GM04504 (cell line): ENCODE data around the gene RANBP9.

ENCODE experiments used
- DNase-seq: peaks from one replicate; pipeline ENCODE4 v3.0.0-alpha.2; 2012; ENCODE audit warnings: low read depth

The RANBP9 gene

GRCh38 chr6:13710552-13711323 is 897 bp downstream of the RANBP9 start:
- DNase-seq: no peak

GRCh38 chr6:13709689-13710551 is 1.7 kb downstream of the RANBP9 start:
- no peak for DNase-seq

- DNase-seq: no peak
These were observed 2.9 kb downstream of the RANBP9 start for GRCh38 chr6:13708736-13709135.

- DNase-seq: no peak
These were observed 8.1 kb downstream of the RANBP9 start for GRCh38 chr6:13703496-13703895.

- no peak for DNase-seq
These were observed 8.8 kb downstream of the RANBP9 start for GRCh38 chr6:13702809-13703302.

- no peak for DNase-seq
These were observed 11.4 kb downstream of the RANBP9 start for GRCh38 chr6:13700232-13700631.

GRCh38 chr6:13698715-13699114 is 12.9 kb downstream of the RANBP9 start:
- no peak for DNase-seq

GRCh38 chr6:13697857-13698256 is 13.8 kb downstream of the RANBP9 start:
- no peak for DNase-seq

GRCh38 chr6:13696226-13696625 is 15.4 kb downstream of the RANBP9 start:
- DNase-seq: peak; percentile 57

GRCh38 chr6:13695252-13695651 is 16.4 kb downstream of the RANBP9 start:
- DNase-seq: no peak

GRCh38 chr6:13694562-13694961 is 17.1 kb downstream of the RANBP9 start:
- no peak for DNase-seq

- DNase-seq: no peak
These were observed 22.0 kb downstream of the RANBP9 start for GRCh38 chr6:13689511-13690256.

GRCh38 chr6:13688692-13689196 is 22.9 kb downstream of the RANBP9 start:
- DNase-seq: no peak

- no peak for DNase-seq
These were observed 23.7 kb downstream of the RANBP9 start for GRCh38 chr6:13687917-13688351.

GRCh38 chr6:13684855-13685254 is 26.8 kb downstream of the RANBP9 start:
- DNase-seq: no peak

GRCh38 chr6:13683038-13683437 is 28.6 kb downstream of the RANBP9 start:
- DNase-seq: no peak

GRCh38 chr6:13682346-13682745 is 29.3 kb downstream of the RANBP9 start:
- no peak for DNase-seq

- no peak for DNase-seq
These were observed 30.2 kb downstream of the RANBP9 start for GRCh38 chr6:13681305-13682061.

- DNase-seq: no peak
These were observed 31.1 kb downstream of the RANBP9 start for GRCh38 chr6:13680448-13680968.

GRCh38 chr6:13679996-13680395 is 31.6 kb downstream of the RANBP9 start:
- DNase-seq: no peak
